Progenitor cell of endocrine pancreas (in vitro differentiated cells): ENCODE data around the gene FNDC11. TPM values are rescaled to one million over a fixed set of nuclear protein-coding genes. Genes with fewer than 3 reads are reported as not detected.

Experiments
- DNase-seq: peaks from one replicate; pipeline ENCODE4 v3.0.0; 2021; ENCODE audit warnings: low spot score; ENCODE audit not compliant: unreplicated experiment
- H3K27ac Mint-ChIP-seq: 2 replicates; pipeline ENCODE4 v1.8.0; 2021; ENCODE audit warnings: mild to moderate bottlenecking, moderate library complexity, mixed read lengths
- H3K27me3 Mint-ChIP-seq: 2 replicates; pipeline ENCODE4 v1.8.0; 2021; ENCODE audit warnings: mixed read lengths
- H3K36me3 Mint-ChIP-seq: 2 replicates; pipeline ENCODE4 v1.8.0; 2022; ENCODE audit warnings: mixed read lengths; ENCODE audit not compliant: insufficient read depth
- H3K4me1 Mint-ChIP-seq: 2 replicates; pipeline ENCODE4 v1.8.0; 2021; ENCODE audit warnings: low read depth, mixed read lengths
- H3K4me3 Mint-ChIP-seq: 2 replicates; pipeline ENCODE4 v1.8.0; 2021; ENCODE audit warnings: low read depth, mild to moderate bottlenecking, moderate library complexity, mixed read lengths
- H3K9me3 Mint-ChIP-seq: 2 replicates; pipeline ENCODE4 v1.8.0; 2021; ENCODE audit warnings: low read depth, mixed read lengths
- CTCF ChIP-seq: fragments of 200-600 bp; sonication (generic); IDR thresholded peaks from one replicate; pipeline ENCODE4 v1.5.0; 2021; ENCODE audit warnings: antibody characterized with exemption, mild to moderate bottlenecking; ENCODE audit not compliant: unreplicated experiment
- total RNA-seq: library from RNA; stranded (reverse); gene quantifications from 2 replicates; pipeline ENCODE4 v1.2.1, GENCODE V29; 2021

Gene FNDC11
- total RNA-seq, 1 donor from 2014 or later, result 1.9 TPM

DNA sequence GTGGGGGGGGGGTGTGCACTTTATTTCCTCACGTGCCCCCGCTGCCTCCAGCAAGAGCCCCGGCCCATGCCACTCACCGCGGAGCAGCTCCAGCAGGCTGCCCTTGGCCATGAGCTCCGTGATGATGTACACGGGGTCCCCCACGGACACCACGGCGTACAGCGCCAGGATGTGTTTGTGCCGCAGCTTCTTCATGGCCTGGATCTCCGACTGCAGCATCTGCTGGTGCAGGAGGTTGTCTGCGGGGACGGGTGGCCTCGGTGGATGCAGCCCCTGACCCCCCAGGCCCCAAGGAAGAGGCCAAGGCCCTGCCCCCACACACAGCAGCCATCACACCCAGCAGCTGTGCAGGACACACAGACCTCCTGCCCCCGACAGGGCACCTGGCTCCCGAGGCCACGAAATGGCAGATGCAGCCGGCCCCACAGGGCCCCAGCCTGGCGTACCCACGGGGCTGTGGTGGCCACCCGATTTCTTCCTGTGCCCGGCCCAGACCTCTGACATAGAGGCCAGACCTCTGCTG lies 21.4 kb upstream of the FNDC11 start:
- Mint-ChIP-seq H3K27ac (no peak overlapping the region), H3K27me3 (no peaks in the 10 kb centered on the region), H3K9me3 (no peaks in the 10 kb centered on the region), H3K4me3 (no peak overlapping the region), H3K36me3 (no peaks in the 10 kb centered on the region), H3K4me1 (peaks cover 3% of the 10 kb centered on the region)
- no peak for TF ChIP-seq CTCF
- DNase-seq, result peak; percentile 9

- no peak for TF ChIP-seq CTCF
- Mint-ChIP-seq H3K9me3 (no peaks in the 10 kb centered on the region), H3K27me3 (no peaks in the 10 kb centered on the region), H3K27ac (no peak overlapping the region), H3K36me3 (no peaks in the 10 kb centered on the region), H3K4me3 (no peak overlapping the region), H3K4me1 (peaks cover 3% of the 10 kb centered on the region)
- DNase-seq, result no peak
Measured at GRCh38 chr20:63533388-63533787, 20.6 kb upstream of the FNDC11 start.

DNA sequence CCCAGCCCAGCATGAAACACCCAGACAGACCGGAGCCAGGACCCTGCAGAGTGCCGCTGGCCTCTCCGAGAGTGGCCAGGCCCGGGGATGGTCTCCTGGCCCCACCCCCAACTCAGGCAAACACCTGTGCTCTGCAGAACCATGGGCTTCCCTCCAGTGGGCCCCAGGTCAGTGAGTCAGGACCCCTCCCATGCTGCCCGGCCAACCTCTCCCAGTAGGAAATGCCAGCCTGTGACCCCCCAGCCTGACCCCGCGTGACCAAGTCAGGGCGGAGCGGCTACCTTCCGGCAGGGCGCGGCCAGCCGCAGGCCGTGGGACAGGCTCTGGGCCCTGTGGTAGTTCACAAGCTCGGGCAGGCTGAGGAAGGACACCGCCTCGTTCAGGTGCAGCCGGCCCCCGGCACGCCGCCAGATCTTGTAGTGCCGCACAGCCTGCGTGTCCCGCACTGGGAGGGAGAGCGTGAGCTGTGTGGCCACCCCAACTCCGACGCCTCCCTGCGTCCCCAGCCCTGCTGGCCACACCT lies 20.0 kb upstream of the FNDC11 start:
- Mint-ChIP-seq H3K36me3 (no peaks in the 10 kb centered on the region), H3K4me1 (peaks cover 3% of the 10 kb centered on the region), H3K9me3 (no peaks in the 10 kb centered on the region), H3K27me3 (no peaks in the 10 kb centered on the region), H3K27ac (no peak overlapping the region), H3K4me3 (no peak overlapping the region)
- TF ChIP-seq CTCF, result no peak
- no peak for DNase-seq

DNA sequence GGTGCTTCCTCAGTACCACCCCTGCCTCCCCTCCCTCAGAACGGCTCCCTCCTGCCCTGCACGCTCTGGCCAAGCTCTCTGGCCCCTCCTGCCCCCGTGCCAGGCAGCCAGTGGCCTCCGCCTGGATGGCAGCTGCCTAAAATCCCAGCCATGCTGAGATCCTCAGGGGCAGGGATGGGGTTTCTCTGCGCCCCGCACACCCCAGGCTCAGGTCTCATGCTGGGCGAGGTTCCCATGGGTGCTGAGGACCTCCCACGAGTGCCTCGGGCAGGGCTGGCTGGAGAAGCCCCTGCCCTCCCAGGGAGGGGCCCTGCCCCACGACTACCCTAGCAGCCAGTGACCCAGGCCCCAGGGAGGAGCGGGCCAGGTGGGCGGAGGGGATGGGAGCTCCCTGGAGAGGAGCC lies 19.5 kb upstream of the FNDC11 start:
- no peaks in the 10 kb centered on the region for H3K9me3 Mint-ChIP-seq
- no peak overlapping the region for H3K4me3 Mint-ChIP-seq
- no peak for DNase-seq

DNA sequence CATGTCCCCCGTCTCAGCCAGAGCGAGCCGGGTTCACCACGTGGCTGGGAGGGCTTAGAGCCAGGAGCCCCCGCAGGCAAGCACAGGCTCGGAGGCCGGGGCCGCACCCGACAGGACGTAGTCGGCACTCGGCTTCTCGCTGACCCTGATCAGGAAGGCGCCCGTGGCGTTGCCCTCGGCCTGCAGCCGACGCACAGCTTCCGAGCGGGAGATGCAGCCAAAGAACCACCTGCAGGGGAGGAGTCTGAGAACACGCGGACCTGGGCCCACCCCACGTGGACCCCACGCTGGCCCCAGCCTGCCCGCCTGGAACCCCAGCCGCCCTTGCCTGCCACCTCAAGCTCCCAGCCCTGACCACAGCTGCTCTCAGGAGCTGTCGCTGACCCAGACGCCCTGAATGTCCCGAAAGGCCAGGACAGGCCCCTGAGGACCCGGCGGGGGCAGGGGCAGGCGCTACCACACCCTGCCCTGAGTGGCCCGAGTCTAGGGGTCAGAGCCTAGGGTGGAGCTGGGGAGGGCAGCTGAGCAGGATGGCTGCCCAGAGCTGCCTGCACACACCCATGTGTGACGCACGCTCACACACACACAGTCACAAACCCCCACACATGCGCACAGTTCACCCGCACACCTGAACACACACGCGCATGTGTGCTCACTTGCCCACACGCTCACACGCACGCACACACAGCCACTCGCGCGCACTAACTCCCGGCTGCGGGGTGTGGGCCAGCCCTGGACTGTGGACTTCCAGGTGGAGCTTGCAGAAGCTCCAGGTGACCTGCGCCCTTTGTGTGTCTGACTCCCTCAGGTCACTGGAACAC lies 18.9 kb upstream of the FNDC11 start:
- no peaks in the 10 kb centered on the region for H3K9me3 Mint-ChIP-seq
- TF ChIP-seq CTCF, result no peak
- no peak for DNase-seq

More for the DNA sequence above, 19.5 kb upstream of the FNDC11 start:
- Mint-ChIP-seq H3K27me3 (no peaks in the 10 kb centered on the region), H3K4me1 (peaks cover 3% of the 10 kb centered on the region), H3K36me3 (no peaks in the 10 kb centered on the region), H3K27ac (no peak overlapping the region)
- TF ChIP-seq CTCF, result no peak

More for the DNA sequence above, 18.9 kb upstream of the FNDC11 start:
- H3K27me3 Mint-ChIP-seq, result no peaks in the 10 kb centered on the region
- peak overlapping the region; percentile 73 for H3K27ac Mint-ChIP-seq
- peaks cover 3% of the 10 kb centered on the region for H3K4me1 Mint-ChIP-seq
- no peak overlapping the region for H3K4me3 Mint-ChIP-seq
- H3K36me3 Mint-ChIP-seq, result no peaks in the 10 kb centered on the region
